GM10266 (cell line): ENCODE measurements around the gene MAOA.

Source experiments
- DNase-seq: peaks from one replicate; pipeline ENCODE4 v3.0.0; 2012; ENCODE audit errors: extremely low spot score
- TF ChIP-seq, protein P1 (sequence below): IDR thresholded peaks from 2 replicates; pipeline ENCODE4 v1.5.1; 2012; ENCODE audit warnings: mild to moderate bottlenecking, low read depth; ENCODE audit not compliant: control insufficient read depth, insufficient read depth; ENCODE audit errors: missing control alignments

MAOA gene

DNA sequence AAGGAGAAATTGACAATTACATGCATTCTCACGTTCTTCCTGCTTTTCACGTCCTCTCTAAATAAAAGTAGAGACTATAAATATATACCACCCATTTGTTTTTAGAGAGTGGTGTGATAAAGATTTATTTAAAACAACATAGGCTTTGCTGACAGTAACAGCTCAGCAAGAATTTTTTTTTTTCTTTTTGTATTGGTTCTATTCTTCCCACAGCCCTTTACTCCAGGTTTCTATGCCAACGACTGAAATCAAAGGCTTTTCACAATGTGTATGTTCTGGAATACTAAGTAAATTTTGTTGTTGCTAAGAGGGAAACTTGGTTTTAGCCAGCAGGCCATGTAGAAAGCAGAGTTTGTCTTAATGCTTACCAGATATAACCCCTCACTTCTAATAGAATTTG is 43.4 kb downstream of the MAOA start:
- DNase-seq = no peak
- TF ChIP-seq, protein P1, sequence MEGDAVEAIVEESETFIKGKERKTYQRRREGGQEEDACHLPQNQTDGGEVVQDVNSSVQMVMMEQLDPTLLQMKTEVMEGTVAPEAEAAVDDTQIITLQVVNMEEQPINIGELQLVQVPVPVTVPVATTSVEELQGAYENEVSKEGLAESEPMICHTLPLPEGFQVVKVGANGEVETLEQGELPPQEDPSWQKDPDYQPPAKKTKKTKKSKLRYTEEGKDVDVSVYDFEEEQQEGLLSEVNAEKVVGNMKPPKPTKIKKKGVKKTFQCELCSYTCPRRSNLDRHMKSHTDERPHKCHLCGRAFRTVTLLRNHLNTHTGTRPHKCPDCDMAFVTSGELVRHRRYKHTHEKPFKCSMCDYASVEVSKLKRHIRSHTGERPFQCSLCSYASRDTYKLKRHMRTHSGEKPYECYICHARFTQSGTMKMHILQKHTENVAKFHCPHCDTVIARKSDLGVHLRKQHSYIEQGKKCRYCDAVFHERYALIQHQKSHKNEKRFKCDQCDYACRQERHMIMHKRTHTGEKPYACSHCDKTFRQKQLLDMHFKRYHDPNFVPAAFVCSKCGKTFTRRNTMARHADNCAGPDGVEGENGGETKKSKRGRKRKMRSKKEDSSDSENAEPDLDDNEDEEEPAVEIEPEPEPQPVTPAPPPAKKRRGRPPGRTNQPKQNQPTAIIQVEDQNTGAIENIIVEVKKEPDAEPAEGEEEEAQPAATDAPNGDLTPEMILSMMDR = no peak

- TF ChIP-seq, protein P1 = no peak
- DNase-seq = no peak
These were observed 46.0 kb downstream of the MAOA start for GRCh38 chrX:43702079-43702524.

GRCh38 chrX:43702660-43703059 is 46.6 kb downstream of the MAOA start:
- TF ChIP-seq, protein P1 = no peak

DNA sequence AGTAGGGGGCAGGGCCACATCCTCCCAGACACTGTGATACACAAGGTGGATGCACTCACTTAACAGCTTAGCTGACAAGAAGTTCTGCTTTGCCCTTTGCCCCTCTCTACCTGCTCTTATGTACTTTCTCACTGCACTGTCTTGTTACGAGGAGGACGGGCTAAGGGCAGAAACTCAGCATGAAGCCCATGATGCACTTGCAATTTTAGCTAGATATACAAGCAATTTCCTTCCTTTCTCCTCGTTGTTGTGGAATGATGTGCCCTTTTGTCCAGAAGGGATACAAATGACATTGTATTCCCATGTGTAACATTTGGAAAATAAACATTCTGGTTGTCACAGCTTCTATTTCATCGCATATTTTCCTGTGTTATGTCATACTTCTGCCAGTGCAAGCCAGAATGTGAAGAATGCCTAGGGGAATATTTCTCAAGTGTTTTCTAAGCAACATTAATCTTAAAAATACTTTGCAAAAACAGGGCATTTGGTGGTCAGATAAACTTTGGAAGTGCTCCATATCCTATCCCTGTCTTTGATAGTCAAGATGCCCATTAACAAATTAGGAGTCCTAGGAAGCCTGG is 47.2 kb downstream of the MAOA start:
- no peak for DNase-seq
- TF ChIP-seq, protein P1 = no peak

More at GRCh38 chrX:43702660-43703059, 46.6 kb downstream of the MAOA start:
- no peak for DNase-seq

DNA sequence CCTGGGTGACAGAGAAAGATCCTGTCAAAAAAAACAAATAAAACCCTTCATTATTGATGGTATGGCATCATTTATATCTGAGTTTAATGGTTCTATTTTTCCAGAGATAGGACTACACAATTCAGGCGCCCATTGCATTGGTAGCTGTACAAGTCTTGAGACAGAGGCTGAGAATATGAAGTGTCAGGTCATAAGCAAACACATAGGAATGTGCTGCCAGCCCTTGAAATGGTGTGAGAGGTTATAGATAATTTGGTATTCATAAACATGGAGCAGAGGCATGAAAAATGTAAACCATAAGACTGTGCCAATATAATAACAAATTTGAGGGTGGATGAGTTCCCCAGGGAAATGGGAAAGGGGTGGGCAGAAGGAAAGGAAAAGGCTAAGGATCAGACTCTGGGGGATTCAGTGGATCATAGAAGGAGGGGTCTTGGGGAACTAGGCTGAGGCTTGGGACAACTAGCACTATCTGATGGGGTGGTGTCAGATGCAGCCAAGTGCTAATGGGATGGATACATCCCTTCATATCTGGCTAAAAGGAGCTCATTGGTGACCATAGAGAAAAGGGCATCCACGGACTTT is 50.8 kb downstream of the MAOA start:
- DNase-seq = no peak

GRCh38 chrX:43707812-43708548 is 51.9 kb downstream of the MAOA start:
- DNase-seq = no peak
- TF ChIP-seq, protein P1 = no peak

More for the DNA sequence above, 50.8 kb downstream of the MAOA start:
- TF ChIP-seq, protein P1 = no peak

- TF ChIP-seq, protein P1 = no peak
- DNase-seq = no peak
These were observed 60.0 kb downstream of the MAOA start for GRCh38 chrX:43716144-43716543.
